Measurements from ENCODE around the gene GRM2. TPM values are rescaled to one million over a fixed set of nuclear protein-coding genes. Genes with fewer than 3 reads are reported as not detected.
"Not testable (repeated sequence)": the region's sequence is repeated elsewhere in the genome, so short reads cannot be mapped to it uniquely, and the experiment has no call there.

The GRM2 gene
- polyA plus RNA-seq, 3 donors: 0.42 to 0.73 (median 0.44) TPM

DNA sequence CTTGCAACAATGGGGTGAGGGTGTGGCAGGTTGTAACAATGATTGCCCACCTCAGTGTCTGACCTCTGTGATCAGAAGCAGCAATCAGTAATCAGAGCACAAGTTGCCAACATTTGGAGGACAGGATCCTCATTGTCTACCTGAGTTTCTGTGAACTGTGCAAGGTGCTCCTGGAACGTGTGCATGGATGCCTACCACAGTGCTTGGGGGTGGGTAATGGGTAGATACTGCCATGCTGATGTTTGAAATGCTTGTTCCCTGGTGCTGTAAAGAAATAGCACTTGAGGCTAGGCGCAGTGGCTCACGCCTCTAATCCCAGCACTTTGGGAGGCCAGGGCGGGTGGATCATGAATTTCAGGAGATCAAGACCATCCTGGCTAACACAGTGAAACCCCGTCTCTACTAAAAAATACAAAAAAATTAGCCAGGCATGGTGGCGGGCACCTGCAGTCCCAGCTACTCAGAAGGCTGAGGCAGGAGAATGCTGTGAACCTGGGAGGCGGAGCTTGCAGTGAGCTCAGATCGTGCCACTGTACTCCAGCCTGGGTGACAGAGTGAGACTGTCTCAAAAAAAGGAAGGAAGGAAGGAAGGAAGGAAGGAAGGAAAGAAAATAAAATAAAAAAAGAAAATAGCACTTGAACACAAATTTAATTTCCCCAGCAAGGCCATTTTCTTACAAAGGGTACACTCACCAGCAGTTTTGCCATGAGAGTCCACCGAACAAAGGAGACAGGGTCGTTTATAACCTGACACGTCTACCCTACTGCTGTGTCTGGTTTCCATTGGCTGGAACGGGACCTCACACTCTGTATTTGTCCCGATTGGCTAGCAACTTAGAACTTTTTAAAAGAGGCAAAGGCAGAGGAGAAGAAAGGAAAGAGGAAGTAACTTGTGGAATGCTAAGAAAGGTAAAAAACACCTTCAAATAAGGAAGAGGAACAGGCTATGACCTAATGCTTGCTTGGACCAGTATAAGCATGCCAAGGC lies 47.2 kb downstream of the GRM2 start:
- DNase-seq (ENCODE audit: extremely low read depth in 1 of 11, low read depth in 9 of 11, low spot score in 4 of 11): not testable (repeated sequence)

DNA sequence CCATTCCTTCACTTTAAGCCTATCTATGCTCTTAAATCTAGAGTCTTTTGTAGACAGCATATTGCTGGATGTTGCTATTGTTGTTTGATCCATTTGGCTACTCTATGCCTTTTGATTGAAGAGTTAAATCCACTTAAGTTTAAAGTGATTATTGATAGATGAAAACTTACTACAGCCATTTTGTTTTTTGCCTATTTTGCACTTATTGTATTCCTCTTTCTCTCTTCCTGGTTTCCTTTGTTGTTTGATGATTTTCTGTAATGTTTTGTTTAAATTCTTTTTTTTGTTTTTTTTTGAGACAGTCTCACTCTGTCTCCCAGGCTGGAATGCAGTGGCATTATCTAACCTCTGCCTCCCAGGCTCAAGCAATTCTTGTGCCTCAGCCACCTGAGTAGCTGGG lies 52.3 kb downstream of the GRM2 start:
- no peak for DNase-seq (ENCODE audit: extremely low read depth in 1 of 11, low read depth in 9 of 11, low spot score in 4 of 11)

Other genes with a start within 250 kb of the GRM2 start
- gene DCAF1, start 207.1 kb upstream of the GRM2 start, polyA plus RNA-seq (ENCODE audit: insufficient read length in 3 of 3): 10 to 100 TPM; 27.8 to 31.2 (median 28.7) TPM
- 10 to 100 TPM; 15.4 to 17.7 (median 16.3) TPM for gene RAD54L2, start 168.3 kb upstream of the GRM2 start, polyA plus RNA-seq (ENCODE audit: insufficient read length in 3 of 3)
- 10 to 100 TPM; 57.0 to 68.8 (median 66.4) TPM for gene TEX264, start 35.8 kb upstream of the GRM2 start, polyA plus RNA-seq (ENCODE audit: insufficient read length in 3 of 3)
- gene IQCF6, start 72.2 kb downstream of the GRM2 start, polyA plus RNA-seq (ENCODE audit: insufficient read length in 3 of 3): not detected
- gene IQCF2, start 154.5 kb downstream of the GRM2 start, polyA plus RNA-seq (ENCODE audit: insufficient read length in 3 of 3): not detected
- gene IQCF5, start 168.5 kb downstream of the GRM2 start, polyA plus RNA-seq (ENCODE audit: insufficient read length in 3 of 3): not detected
- gene IQCF1, start 196.3 kb downstream of the GRM2 start, polyA plus RNA-seq (ENCODE audit: insufficient read length in 3 of 3): not detected
- gene RRP9, start 234.8 kb downstream of the GRM2 start, polyA plus RNA-seq (ENCODE audit: insufficient read length in 3 of 3): 10 to 100 TPM; 18.0 to 22.6 (median 20.3) TPM
- 10 to 100 TPM; 15.8 to 18.4 (median 16.8) TPM for gene PARP3, start 235.3 kb downstream of the GRM2 start, polyA plus RNA-seq (ENCODE audit: insufficient read length in 3 of 3)
- under 1 TPM; 0.40 to 0.83 (median 0.53) TPM for gene GPR62, start 248.3 kb downstream of the GRM2 start, polyA plus RNA-seq (ENCODE audit: insufficient read length in 3 of 3)

Measured in renal cortex interstitium (tissue), 11 donors.